Ramos (cell line): Measurements from ENCODE around the gene GCK.
"Not testable (repeated sequence)": the region's sequence is repeated elsewhere in the genome, so short reads cannot be mapped to it uniquely, and the experiment has no call there.

Experiments used
- in situ Hi-C: fragments of 300-500 bp; cut with MboI; formaldehyde crosslinking; loops from one replicate; pipeline ENCODE4 v1.14.3; 2022; ENCODE audit warnings: low sequenced_read_pairs; ENCODE audit not compliant: unreplicated experiment

GCK gene

GRCh38 chr7:44210107-44210506 is 20.9 kb upstream of the GCK start:
- in situ Hi-C loops: no loop called here

GRCh38 chr7:44208085-44208484 is 18.8 kb upstream of the GCK start:
- in situ Hi-C loops: no loop called here

GRCh38 chr7:44206008-44206407 is 16.8 kb upstream of the GCK start:
- in situ Hi-C loops: no loop called here

GRCh38 chr7:44201813-44202212 is 12.6 kb upstream of the GCK start:
- in situ Hi-C loops: no loop called here

- in situ Hi-C loops: no loop called here
Observed at GRCh38 chr7:44200699-44201461, 11.6 kb upstream of the GCK start, which contains the start of gene YKT6. YKT6 (plus strand) TSS chr7:44200978; CDS start chr7:44201136, 158 bp downstream.

- in situ Hi-C loops: not testable (repeated sequence)
Observed at GRCh38 chr7:44200163-44200562, 10.9 kb upstream of the GCK start.

GRCh38 chr7:44197474-44197873 is 8.2 kb upstream of the GCK start:
- in situ Hi-C loops: no loop called here

GRCh38 chr7:44196450-44196872 is 7.2 kb upstream of the GCK start:
- in situ Hi-C loops: no loop called here

- in situ Hi-C loops: no loop called here
Observed at GRCh38 chr7:44195889-44196288, 6.7 kb upstream of the GCK start.

- in situ Hi-C loops: loop anchor here (5.0 kb wide), 1 partner anchor 127 kb away; the partner anchor contains the start of gene PGAM2
Observed at GRCh38 chr7:44194562-44195145, 5.4 kb upstream of the GCK start.

GRCh38 chr7:44194069-44194468 is 4.8 kb upstream of the GCK start:
- in situ Hi-C loops: loop anchor here (5.0 kb wide), 1 partner anchor 127 kb away; the partner anchor contains the start of gene PGAM2

- in situ Hi-C loops: loop anchor here (5.0 kb wide), 1 partner anchor 126 kb away; the partner anchor contains the start of gene PGAM2
Observed at GRCh38 chr7:44193011-44193802, 4.0 kb upstream of the GCK start.

GRCh38 chr7:44191171-44191570 is 1.9 kb upstream of the GCK start:
- in situ Hi-C loops: loop anchor here (5.0 kb wide), 1 partner anchor 124 kb away; the partner anchor contains the start of gene PGAM2

- in situ Hi-C loops: loop anchor here (5.0 kb wide), 1 partner anchor 123 kb away; the partner anchor contains the start of gene PGAM2
Observed at GRCh38 chr7:44189993-44190872, 994 bp upstream of the GCK start.

- in situ Hi-C loops: no loop called here
Observed at GRCh38 chr7:44188480-44189225, 586 bp downstream of the GCK start.

GRCh38 chr7:44187636-44188416 is 1.4 kb downstream of the GCK start:
- in situ Hi-C loops: no loop called here

GRCh38 chr7:44186736-44187135 is 2.5 kb downstream of the GCK start:
- in situ Hi-C loops: no loop called here

- in situ Hi-C loops: no loop called here
Observed at GRCh38 chr7:44185729-44186128, 3.5 kb downstream of the GCK start.
